Stimulated activated naive CD8-positive, alpha-beta T cell treated with anti-CD3 and anti-CD28 coated beads, Interleukin-15, Interleukin-2, amounts not matched to agents 100 ng/mL and 50 ng/mL, for 24 hours (primary cell): Measurements from ENCODE around the gene FGA.

Experiments used
- H3K27ac Mint-ChIP-seq: one replicate; pipeline ENCODE4 v1.8.0; 2021; ENCODE audit warnings: mild to moderate bottlenecking, mixed read lengths
- H3K27me3 Mint-ChIP-seq: one replicate; pipeline ENCODE4 v1.8.0; 2021; ENCODE audit warnings: mixed read lengths
- H3K36me3 Mint-ChIP-seq: one replicate; pipeline ENCODE4 v1.8.0; 2021; ENCODE audit warnings: low read depth, mixed read lengths
- H3K4me1 Mint-ChIP-seq: one replicate; pipeline ENCODE4 v1.8.0; 2021; ENCODE audit warnings: low read depth, mixed read lengths
- H3K4me3 Mint-ChIP-seq: one replicate; pipeline ENCODE4 v1.8.0; 2021; ENCODE audit warnings: mild to moderate bottlenecking, mixed read lengths
- H3K9me3 Mint-ChIP-seq: one replicate; pipeline ENCODE4 v1.8.0; 2021; ENCODE audit warnings: mixed read lengths

The FGA gene

GRCh38 chr4:154590329-154591006 lies at the start of gene FGA:
FGA (minus strand) TSS chr4:154590742; CDS start chr4:154590687, 55 bp downstream.
- H3K4me3 Mint-ChIP-seq: no peak within 1 kb of the TSS
- H3K4me1 Mint-ChIP-seq: no peaks in the 10 kb centered on the region
- H3K27me3 Mint-ChIP-seq: peaks cover 37% of the 10 kb centered on the region
- H3K9me3 Mint-ChIP-seq: no peaks in the 10 kb centered on the region
- no peak within 1 kb of the TSS for H3K27ac Mint-ChIP-seq
- H3K36me3 Mint-ChIP-seq: no peaks in the 10 kb centered on the region

GRCh38 chr4:154634058-154634457 lies 43.5 kb upstream of the FGA start:
- H3K4me1 Mint-ChIP-seq: no peaks in the 10 kb centered on the region
- no peaks in the 10 kb centered on the region for H3K9me3 Mint-ChIP-seq
- peaks cover 58% of the 10 kb centered on the region for H3K27me3 Mint-ChIP-seq
- no peak overlapping the region for H3K27ac Mint-ChIP-seq
- H3K36me3 Mint-ChIP-seq: no peaks in the 10 kb centered on the region
- no peak overlapping the region for H3K4me3 Mint-ChIP-seq

GRCh38 chr4:154631828-154632227 lies 41.3 kb upstream of the FGA start:
- Mint-ChIP-seq H3K9me3 (no peaks in the 10 kb centered on the region), H3K4me1 (no peaks in the 10 kb centered on the region), H3K36me3 (no peaks in the 10 kb centered on the region), H3K27ac (no peak overlapping the region), H3K4me3 (no peak overlapping the region), H3K27me3 (peaks cover 47% of the 10 kb centered on the region)

- Mint-ChIP-seq H3K36me3 (no peaks in the 10 kb centered on the region), H3K4me3 (no peak overlapping the region), H3K9me3 (no peaks in the 10 kb centered on the region), H3K27me3 (peaks cover 45% of the 10 kb centered on the region), H3K4me1 (no peaks in the 10 kb centered on the region), H3K27ac (no peak overlapping the region)
Observed at GRCh38 chr4:154630324-154630723, 39.8 kb upstream of the FGA start.

GRCh38 chr4:154626793-154627484 lies 36.4 kb upstream of the FGA start:
- Mint-ChIP-seq H3K4me1 (no peaks in the 10 kb centered on the region), H3K36me3 (no peaks in the 10 kb centered on the region), H3K4me3 (no peak overlapping the region), H3K27ac (no peak overlapping the region), H3K27me3 (peaks cover 32% of the 10 kb centered on the region), H3K9me3 (no peaks in the 10 kb centered on the region)

GRCh38 chr4:154625971-154626370 lies 35.4 kb upstream of the FGA start:
- peaks cover 24% of the 10 kb centered on the region for H3K27me3 Mint-ChIP-seq
- no peaks in the 10 kb centered on the region for H3K36me3 Mint-ChIP-seq
- H3K27ac Mint-ChIP-seq: no peak overlapping the region
- no peaks in the 10 kb centered on the region for H3K9me3 Mint-ChIP-seq
- H3K4me1 Mint-ChIP-seq: no peaks in the 10 kb centered on the region
- H3K4me3 Mint-ChIP-seq: no peak overlapping the region

- no peak overlapping the region for H3K4me3 Mint-ChIP-seq
- H3K9me3 Mint-ChIP-seq: no peaks in the 10 kb centered on the region
- H3K27ac Mint-ChIP-seq: no peak overlapping the region
- H3K36me3 Mint-ChIP-seq: no peaks in the 10 kb centered on the region
- H3K27me3 Mint-ChIP-seq: peaks cover 13% of the 10 kb centered on the region
- H3K4me1 Mint-ChIP-seq: no peaks in the 10 kb centered on the region
Observed at GRCh38 chr4:154623995-154624394, 33.5 kb upstream of the FGA start.

- H3K36me3 Mint-ChIP-seq: no peaks in the 10 kb centered on the region
- H3K27ac Mint-ChIP-seq: no peak overlapping the region
- peaks cover 13% of the 10 kb centered on the region for H3K27me3 Mint-ChIP-seq
- H3K9me3 Mint-ChIP-seq: no peaks in the 10 kb centered on the region
- no peak overlapping the region for H3K4me3 Mint-ChIP-seq
- H3K4me1 Mint-ChIP-seq: no peaks in the 10 kb centered on the region
Observed at GRCh38 chr4:154623436-154623835, 32.9 kb upstream of the FGA start.

- Mint-ChIP-seq H3K27ac (no peak overlapping the region), H3K27me3 (peaks cover 13% of the 10 kb centered on the region), H3K4me1 (no peaks in the 10 kb centered on the region), H3K36me3 (no peaks in the 10 kb centered on the region), H3K4me3 (no peak overlapping the region), H3K9me3 (no peaks in the 10 kb centered on the region)
Observed at GRCh38 chr4:154622598-154622997, 32.1 kb upstream of the FGA start.

GRCh38 chr4:154620111-154620510 lies 29.6 kb upstream of the FGA start:
- Mint-ChIP-seq H3K36me3 (no peaks in the 10 kb centered on the region), H3K27me3 (peaks cover 5% of the 10 kb centered on the region), H3K9me3 (no peaks in the 10 kb centered on the region), H3K4me3 (no peak overlapping the region), H3K27ac (no peak overlapping the region), H3K4me1 (peaks cover 8% of the 10 kb centered on the region)

- Mint-ChIP-seq H3K9me3 (no peaks in the 10 kb centered on the region), H3K4me1 (peaks cover 8% of the 10 kb centered on the region), H3K27ac (no peak overlapping the region), H3K4me3 (no peak overlapping the region), H3K36me3 (no peaks in the 10 kb centered on the region), H3K27me3 (peaks cover 1% of the 10 kb centered on the region)
Observed at GRCh38 chr4:154618708-154619315, 28.3 kb upstream of the FGA start.

GRCh38 chr4:154617820-154618317 lies 27.3 kb upstream of the FGA start:
- no peaks in the 10 kb centered on the region for H3K36me3 Mint-ChIP-seq
- peaks cover 5% of the 10 kb centered on the region for H3K27me3 Mint-ChIP-seq
- no peak overlapping the region for H3K4me3 Mint-ChIP-seq
- H3K9me3 Mint-ChIP-seq: no peaks in the 10 kb centered on the region
- peaks cover 8% of the 10 kb centered on the region for H3K4me1 Mint-ChIP-seq
- no peak overlapping the region for H3K27ac Mint-ChIP-seq

GRCh38 chr4:154616731-154617130 lies 26.2 kb upstream of the FGA start:
- Mint-ChIP-seq H3K9me3 (no peaks in the 10 kb centered on the region), H3K27me3 (peaks cover 9% of the 10 kb centered on the region), H3K36me3 (no peaks in the 10 kb centered on the region), H3K4me3 (no peak overlapping the region), H3K4me1 (peaks cover 8% of the 10 kb centered on the region), H3K27ac (no peak overlapping the region)

- H3K9me3 Mint-ChIP-seq: no peaks in the 10 kb centered on the region
- no peak overlapping the region for H3K4me3 Mint-ChIP-seq
- H3K4me1 Mint-ChIP-seq: peaks cover 8% of the 10 kb centered on the region
- H3K27me3 Mint-ChIP-seq: peaks cover 9% of the 10 kb centered on the region
- H3K27ac Mint-ChIP-seq: peak overlapping the region; percentile 55
- no peaks in the 10 kb centered on the region for H3K36me3 Mint-ChIP-seq
Observed at GRCh38 chr4:154616287-154616686, 25.7 kb upstream of the FGA start.

- H3K27ac Mint-ChIP-seq: no peak overlapping the region
- no peaks in the 10 kb centered on the region for H3K36me3 Mint-ChIP-seq
- H3K9me3 Mint-ChIP-seq: no peaks in the 10 kb centered on the region
- peaks cover 8% of the 10 kb centered on the region for H3K4me1 Mint-ChIP-seq
- H3K4me3 Mint-ChIP-seq: no peak overlapping the region
- H3K27me3 Mint-ChIP-seq: peaks cover 15% of the 10 kb centered on the region
Observed at GRCh38 chr4:154615211-154615610, 24.7 kb upstream of the FGA start.
